Measurements from ENCODE around the gene DGKH.

DNA sequence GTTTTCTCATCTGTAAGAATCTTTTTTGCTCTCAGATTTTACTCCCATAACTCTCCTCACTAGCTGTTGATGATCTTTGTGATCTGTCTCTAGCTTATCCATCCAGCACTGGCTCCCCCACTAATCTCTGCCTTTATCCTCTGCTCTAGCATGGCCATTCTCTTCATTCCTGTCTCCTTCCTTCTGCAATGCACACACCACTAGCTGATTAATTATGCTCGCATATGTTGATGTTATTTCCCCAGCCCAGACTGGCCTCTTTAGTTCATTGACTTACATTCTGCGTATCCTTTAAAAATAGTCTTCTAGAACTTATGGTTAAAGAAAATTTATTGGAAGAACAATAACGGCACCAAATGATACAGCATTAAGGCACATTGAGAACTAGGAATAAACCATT lies 52.5 kb downstream of the DGKH start:
- TF ChIP-seq, protein P1, sequence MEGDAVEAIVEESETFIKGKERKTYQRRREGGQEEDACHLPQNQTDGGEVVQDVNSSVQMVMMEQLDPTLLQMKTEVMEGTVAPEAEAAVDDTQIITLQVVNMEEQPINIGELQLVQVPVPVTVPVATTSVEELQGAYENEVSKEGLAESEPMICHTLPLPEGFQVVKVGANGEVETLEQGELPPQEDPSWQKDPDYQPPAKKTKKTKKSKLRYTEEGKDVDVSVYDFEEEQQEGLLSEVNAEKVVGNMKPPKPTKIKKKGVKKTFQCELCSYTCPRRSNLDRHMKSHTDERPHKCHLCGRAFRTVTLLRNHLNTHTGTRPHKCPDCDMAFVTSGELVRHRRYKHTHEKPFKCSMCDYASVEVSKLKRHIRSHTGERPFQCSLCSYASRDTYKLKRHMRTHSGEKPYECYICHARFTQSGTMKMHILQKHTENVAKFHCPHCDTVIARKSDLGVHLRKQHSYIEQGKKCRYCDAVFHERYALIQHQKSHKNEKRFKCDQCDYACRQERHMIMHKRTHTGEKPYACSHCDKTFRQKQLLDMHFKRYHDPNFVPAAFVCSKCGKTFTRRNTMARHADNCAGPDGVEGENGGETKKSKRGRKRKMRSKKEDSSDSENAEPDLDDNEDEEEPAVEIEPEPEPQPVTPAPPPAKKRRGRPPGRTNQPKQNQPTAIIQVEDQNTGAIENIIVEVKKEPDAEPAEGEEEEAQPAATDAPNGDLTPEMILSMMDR (IDR thresholded peaks at IDR 0.05): no peak
- no peak for TF ChIP-seq POLR2A (IDR thresholded peaks at IDR 0.05)
